Measurements from ENCODE around the gene IVL.

- TF ChIP-seq CTCF (IDR thresholded peaks at IDR 0.05) (no peak), EZH2 (IDR thresholded peaks at IDR 0.05) (no peak), EZH2phosphoT487 (IDR thresholded peaks at IDR 0.05) (no peak)
Observed at GRCh38 chr1:152942161-152942560, 33.8 kb downstream of the IVL start.

Data from neural progenitor cell (in vitro differentiated cells).